SK-N-SH treated with all-trans-retinoic acid at 6 μM for 48 hours (cell line): Measurements from ENCODE around the gene VWF.

ENCODE experiments used
- ARNTL ChIP-seq: fragments of 450-650 bp; formaldehyde crosslinking; IDR thresholded peaks from 2 replicates; pipeline ENCODE4 v1.5.0; 2020; ENCODE audit warnings: low read depth, mild to moderate bottlenecking, moderate library complexity, borderline replicate concordance
- OSR1 ChIP-seq: fragments of 250-450 bp; sonication (Bioruptor Pico); IDR thresholded peaks from 2 replicates; pipeline ENCODE4 v1.8.0; 2022; ENCODE audit warnings: moderate library complexity, mild to moderate bottlenecking, inconsistent platforms
- PPARA ChIP-seq: fragments of 250-450 bp; sonication (Bioruptor Pico); IDR thresholded peaks from 2 replicates; pipeline ENCODE4 v1.5.0; 2020; ENCODE audit warnings: mild to moderate bottlenecking, borderline replicate concordance
- TSHZ2 ChIP-seq: fragments of 250-450 bp; sonication (Bioruptor Pico); IDR thresholded peaks from 2 replicates; pipeline ENCODE4 v1.5.0; 2020; ENCODE audit warnings: mild to moderate bottlenecking, moderate library complexity
- ZFP3 ChIP-seq: fragments of 250-450 bp; sonication (Bioruptor Pico); IDR thresholded peaks from 2 replicates; pipeline ENCODE4 v1.5.0; 2020; ENCODE audit warnings: mild to moderate bottlenecking, moderate library complexity

- TF ChIP-seq PPARA (no peak), TSHZ2 (no peak), OSR1 (CRISPR knock-in tag) (no peak), ZFP3 (CRISPR knock-in tag) (0 out of 2 replicates have a peak, but pooled peaks have one; percentile 34), ARNTL (CRISPR knock-in tag) (no peak)
These were observed 54.9 kb downstream of the VWF start for GRCh38 chr12:6069437-6070093.
